ENCODE data around the gene TM4SF1. TPM values are rescaled to one million over a fixed set of nuclear protein-coding genes. Genes with fewer than 3 reads are reported as not detected.
"Not testable (repeated sequence)": the region's sequence is repeated elsewhere in the genome, so short reads cannot be mapped to it uniquely, and the experiment has no call there.

TM4SF1 gene
- total and polyA plus RNA-seq, 2 experiments from 2014 or later, result 0.10 to 0.74 TPM

DNA sequence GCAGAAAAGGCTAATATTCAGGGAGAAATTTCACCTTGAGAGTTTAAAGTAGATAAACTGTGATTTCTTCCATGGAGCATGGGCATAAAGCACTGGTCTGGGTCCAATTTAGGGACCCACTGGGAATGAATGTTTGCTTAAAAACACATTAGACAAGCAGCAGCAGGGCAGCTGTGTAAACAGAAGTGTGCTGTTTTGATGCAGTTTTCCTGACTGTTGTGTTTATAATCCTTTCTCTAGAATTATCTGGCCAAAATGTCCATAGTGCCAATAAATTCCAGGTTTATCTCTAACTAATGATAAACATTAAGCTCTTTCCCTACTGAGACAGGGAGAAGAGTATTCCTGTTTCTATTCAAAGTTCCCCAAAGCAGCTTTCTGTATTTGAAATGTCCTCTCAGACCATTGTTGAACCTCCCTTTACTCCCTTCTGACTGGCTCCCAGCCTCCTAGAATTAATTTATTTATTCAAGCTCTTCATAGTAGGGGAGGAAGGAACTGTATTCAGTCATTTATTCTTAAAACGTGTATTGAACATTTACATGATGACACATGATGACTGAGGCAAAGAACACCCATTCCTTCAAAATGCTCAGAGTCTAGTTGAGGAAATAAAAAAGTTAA, 37.0 kb downstream of the TM4SF1 start:
- H3F3A ChIP-seq (replicated peaks; ENCODE audit: low read depth), result no peaks in the 10 kb centered on the region
- H3K9me3 Mint-ChIP-seq, result no peaks in the 10 kb centered on the region
- H3K4me2 ChIP-seq, result no peak overlapping the region
- ATAC-seq (no peak), DNase-seq (ENCODE audit: low spot score) (no peak)
- no peak overlapping the region for H2AFZ ChIP-seq
- H3K27ac Mint-ChIP-seq, result no peak overlapping the region
- H4K20me1 ChIP-seq (replicated peaks; ENCODE audit: insufficient read depth), result no peaks in the 10 kb centered on the region
- no peak overlapping the region for H3K27ac ChIP-seq (ENCODE audit: low read depth)
- no peak overlapping the region for H3K4me3 Mint-ChIP-seq
- H3K4me3 ChIP-seq, result no peak overlapping the region
- H3K27me3 ChIP-seq (ENCODE audit: insufficient read depth), result no peaks in the 10 kb centered on the region
- no peaks in the 10 kb centered on the region for H3K9me2 ChIP-seq (ENCODE audit: insufficient read depth)
- H3K36me3 ChIP-seq (ENCODE audit: insufficient read depth), result no peaks in the 10 kb centered on the region
- peaks cover 8% of the 10 kb centered on the region; the same call in 1 of the 2 replicates for H3K4me1 ChIP-seq (ENCODE audit: insufficient read depth)
- peaks cover 16% of the 10 kb centered on the region for H3K4me1 Mint-ChIP-seq
- no peak for TF ChIP-seq STAT1 (IDR thresholded peaks at IDR 0.05; ENCODE audit: unreplicated experiment)
- no peak for TF ChIP-seq ZNF114 (CRISPR knock-in tag; IDR thresholded peaks at IDR 0.05)
- TF ChIP-seq ZNF331 (CRISPR knock-in tag; IDR thresholded peaks at IDR 0.05; ENCODE audit: low read depth), result no peak
- no peak for TF ChIP-seq JUNB (IDR thresholded peaks at IDR 0.05; ENCODE audit: unreplicated experiment)
- peaks cover 3% of the 10 kb centered on the region for H3K27me3 Mint-ChIP-seq (ENCODE audit: insufficient read depth, low read depth, poor library complexity)
- H3K79me2 ChIP-seq (replicated peaks; ENCODE audit: insufficient read depth), result no peaks in the 10 kb centered on the region
- H3K36me3 Mint-ChIP-seq (ENCODE audit: low read depth), result no peaks in the 10 kb centered on the region

DNA sequence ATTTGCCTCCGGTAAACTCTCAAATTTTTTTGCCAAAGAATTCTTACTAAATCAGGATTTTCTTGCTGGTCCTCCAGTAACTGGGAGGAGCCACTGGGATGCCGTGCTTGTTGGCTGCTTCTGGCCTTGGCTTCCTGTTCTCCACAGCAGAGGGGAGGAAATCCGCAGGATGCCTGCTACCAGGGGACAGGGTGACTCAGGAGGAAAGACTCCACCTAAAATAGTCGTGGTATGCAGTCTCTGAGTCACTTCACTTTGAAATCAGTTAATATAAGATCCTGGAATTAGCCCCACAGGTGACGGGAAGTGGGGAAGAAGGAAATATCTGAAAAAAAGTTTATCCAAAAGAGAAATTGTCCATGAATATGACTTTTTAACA, 37.5 kb downstream of the TM4SF1 start:
- Mint-ChIP-seq H3K4me1 (peaks cover 16% of the 10 kb centered on the region), H3K36me3 (ENCODE audit: low read depth) (no peaks in the 10 kb centered on the region), H3K9me3 (no peaks in the 10 kb centered on the region), H3K27ac (no peak overlapping the region), H3K27me3 (ENCODE audit: insufficient read depth, low read depth, poor library complexity) (peaks cover 3% of the 10 kb centered on the region), H3K4me3 (no peak overlapping the region)
- Histone ChIP-seq H3K9me2 (ENCODE audit: insufficient read depth) (no peaks in the 10 kb centered on the region), H3K4me1 (ENCODE audit: insufficient read depth) (peaks cover 8% of the 10 kb centered on the region; the same call in 1 of the 2 replicates), H3F3A (replicated peaks; ENCODE audit: low read depth) (no peaks in the 10 kb centered on the region), H3K36me3 (ENCODE audit: insufficient read depth) (no peaks in the 10 kb centered on the region), H3K79me2 (replicated peaks; ENCODE audit: insufficient read depth) (no peaks in the 10 kb centered on the region), H3K4me2 (no peak overlapping the region), H3K27ac (ENCODE audit: low read depth) (no peak overlapping the region), H4K20me1 (replicated peaks; ENCODE audit: insufficient read depth) (no peaks in the 10 kb centered on the region), H2AFZ (no peak overlapping the region), H3K4me3 (no peak overlapping the region), H3K27me3 (ENCODE audit: insufficient read depth) (no peaks in the 10 kb centered on the region)
- TF ChIP-seq, protein P1, sequence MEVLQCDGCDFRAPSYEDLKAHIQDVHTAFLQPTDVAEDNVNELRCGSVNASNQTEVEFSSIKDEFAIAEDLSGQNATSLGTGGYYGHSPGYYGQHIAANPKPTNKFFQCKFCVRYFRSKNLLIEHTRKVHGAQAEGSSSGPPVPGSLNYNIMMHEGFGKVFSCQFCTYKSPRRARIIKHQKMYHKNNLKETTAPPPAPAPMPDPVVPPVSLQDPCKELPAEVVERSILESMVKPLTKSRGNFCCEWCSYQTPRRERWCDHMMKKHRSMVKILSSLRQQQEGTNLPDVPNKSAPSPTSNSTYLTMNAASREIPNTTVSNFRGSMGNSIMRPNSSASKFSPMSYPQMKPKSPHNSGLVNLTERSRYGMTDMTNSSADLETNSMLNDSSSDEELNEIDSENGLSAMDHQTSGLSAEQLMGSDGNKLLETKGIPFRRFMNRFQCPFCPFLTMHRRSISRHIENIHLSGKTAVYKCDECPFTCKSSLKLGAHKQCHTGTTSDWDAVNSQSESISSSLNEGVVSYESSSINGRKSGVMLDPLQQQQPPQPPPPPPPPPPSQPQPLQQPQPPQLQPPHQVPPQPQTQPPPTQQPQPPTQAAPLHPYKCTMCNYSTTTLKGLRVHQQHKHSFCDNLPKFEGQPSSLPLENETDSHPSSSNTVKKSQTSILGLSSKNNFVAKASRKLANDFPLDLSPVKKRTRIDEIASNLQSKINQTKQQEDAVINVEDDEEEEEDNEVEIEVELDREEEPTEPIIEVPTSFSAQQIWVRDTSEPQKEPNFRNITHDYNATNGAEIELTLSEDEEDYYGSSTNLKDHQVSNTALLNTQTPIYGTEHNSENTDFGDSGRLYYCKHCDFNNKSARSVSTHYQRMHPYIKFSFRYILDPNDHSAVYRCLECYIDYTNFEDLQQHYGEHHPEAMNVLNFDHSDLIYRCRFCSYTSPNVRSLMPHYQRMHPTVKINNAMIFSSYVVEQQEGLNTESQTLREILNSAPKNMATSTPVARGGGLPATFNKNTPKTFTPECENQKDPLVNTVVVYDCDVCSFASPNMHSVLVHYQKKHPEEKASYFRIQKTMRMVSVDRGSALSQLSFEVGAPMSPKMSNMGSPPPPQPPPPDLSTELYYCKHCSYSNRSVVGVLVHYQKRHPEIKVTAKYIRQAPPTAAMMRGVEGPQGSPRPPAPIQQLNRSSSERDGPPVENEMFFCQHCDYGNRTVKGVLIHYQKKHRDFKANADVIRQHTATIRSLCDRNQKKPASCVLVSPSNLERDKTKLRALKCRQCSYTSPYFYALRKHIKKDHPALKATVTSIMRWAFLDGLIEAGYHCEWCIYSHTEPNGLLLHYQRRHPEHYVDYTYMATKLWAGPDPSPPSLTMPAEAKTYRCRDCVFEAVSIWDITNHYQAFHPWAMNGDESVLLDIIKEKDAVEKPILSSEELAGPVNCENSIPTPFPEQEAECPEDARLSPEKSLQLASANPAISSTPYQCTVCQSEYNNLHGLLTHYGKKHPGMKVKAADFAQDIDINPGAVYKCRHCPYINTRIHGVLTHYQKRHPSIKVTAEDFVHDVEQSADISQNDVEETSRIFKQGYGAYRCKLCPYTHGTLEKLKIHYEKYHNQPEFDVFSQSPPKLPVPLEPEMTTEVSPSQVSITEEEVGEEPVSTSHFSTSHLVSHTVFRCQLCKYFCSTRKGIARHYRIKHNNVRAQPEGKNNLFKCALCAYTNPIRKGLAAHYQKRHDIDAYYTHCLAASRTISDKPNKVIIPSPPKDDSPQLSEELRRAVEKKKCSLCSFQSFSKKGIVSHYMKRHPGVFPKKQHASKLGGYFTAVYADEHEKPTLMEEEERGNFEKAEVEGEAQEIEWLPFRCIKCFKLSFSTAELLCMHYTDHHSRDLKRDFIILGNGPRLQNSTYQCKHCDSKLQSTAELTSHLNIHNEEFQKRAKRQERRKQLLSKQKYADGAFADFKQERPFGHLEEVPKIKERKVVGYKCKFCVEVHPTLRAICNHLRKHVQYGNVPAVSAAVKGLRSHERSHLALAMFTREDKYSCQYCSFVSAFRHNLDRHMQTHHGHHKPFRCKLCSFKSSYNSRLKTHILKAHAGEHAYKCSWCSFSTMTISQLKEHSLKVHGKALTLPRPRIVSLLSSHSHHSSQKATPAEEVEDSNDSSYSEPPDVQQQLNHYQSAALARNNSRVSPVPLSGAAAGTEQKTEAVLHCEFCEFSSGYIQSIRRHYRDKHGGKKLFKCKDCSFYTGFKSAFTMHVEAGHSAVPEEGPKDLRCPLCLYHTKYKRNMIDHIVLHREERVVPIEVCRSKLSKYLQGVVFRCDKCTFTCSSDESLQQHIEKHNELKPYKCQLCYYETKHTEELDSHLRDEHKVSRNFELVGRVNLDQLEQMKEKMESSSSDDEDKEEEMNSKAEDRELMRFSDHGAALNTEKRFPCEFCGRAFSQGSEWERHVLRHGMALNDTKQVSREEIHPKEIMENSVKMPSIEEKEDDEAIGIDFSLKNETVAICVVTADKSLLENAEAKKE (CRISPR knock-in tag; IDR thresholded peaks at IDR 0.05), result peak; percentile 31; the same call in 1 of the 2 replicates
- no peak for TF ChIP-seq JUNB (IDR thresholded peaks at IDR 0.05; ENCODE audit: unreplicated experiment)
- DNase-seq (ENCODE audit: low spot score) (peak; percentile 66), ATAC-seq (peak; percentile 78)

DNA sequence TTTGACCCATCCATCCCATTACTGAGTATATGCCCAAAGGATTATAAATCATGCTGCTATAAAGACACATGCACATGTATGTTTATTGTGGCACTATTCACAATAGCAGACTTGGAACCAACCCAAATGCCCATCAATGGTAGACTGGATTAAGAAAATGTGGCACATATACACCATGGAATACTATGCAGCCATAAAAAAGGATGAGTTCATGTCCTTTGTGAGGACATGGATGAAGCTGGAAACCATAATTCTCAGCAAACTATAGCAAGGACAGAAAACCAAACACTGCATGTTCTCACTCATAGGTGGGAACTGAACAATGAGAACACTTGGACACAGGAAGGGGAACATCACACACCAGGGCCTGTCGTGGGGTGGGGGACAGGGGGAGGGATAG, 40.0 kb downstream of the TM4SF1 start:
- H3K9me2 ChIP-seq (ENCODE audit: insufficient read depth); DNase-seq (ENCODE audit: low spot score); ATAC-seq; H3K27me3 ChIP-seq (ENCODE audit: insufficient read depth); H4K20me1 ChIP-seq (replicated peaks; ENCODE audit: insufficient read depth); H3K9me3 Mint-ChIP-seq; H3K4me2 ChIP-seq; H3K27me3 Mint-ChIP-seq (ENCODE audit: insufficient read depth, low read depth, poor library complexity); H3K36me3 Mint-ChIP-seq (ENCODE audit: low read depth); H2AFZ ChIP-seq; H3K79me2 ChIP-seq (replicated peaks; ENCODE audit: insufficient read depth); H3K36me3 ChIP-seq (ENCODE audit: insufficient read depth); H3K27ac Mint-ChIP-seq; H3F3A ChIP-seq (replicated peaks; ENCODE audit: low read depth); H3K4me3 ChIP-seq; H3K27ac ChIP-seq (ENCODE audit: low read depth); H3K4me3 Mint-ChIP-seq: not testable (repeated sequence)
- peaks cover 25% of the 10 kb centered on the region for H3K4me1 Mint-ChIP-seq
- H3K4me1 ChIP-seq (ENCODE audit: insufficient read depth), result peaks cover 18% of the 10 kb centered on the region
